H1 (cell line): ENCODE results near the gene MEIS2. TPM values are rescaled to one million over a fixed set of nuclear protein-coding genes. Genes with fewer than 3 reads are reported as not detected.

Source experiments
- CTCF ChIA-PET: fragments of 300-600 bp; sonication (Branson Sonifier 250); formaldehyde crosslinking; loops from one replicate; lab custom pipeline; 2021; ENCODE audit not compliant: partially characterized antibody; lab: Charles Lee
- POLR2A ChIA-PET: fragments of 300-600 bp; sonication (Branson Sonifier 250); formaldehyde crosslinking; loops from one replicate; lab custom pipeline; 2021; ENCODE audit warnings: inconsistent platforms; ENCODE audit not compliant: partially characterized antibody; lab: Charles Lee
- DNase-seq, 2 experiments: peaks; one replicate each; pipeline versions ENCODE4 v3.0.0 to v3.0.0-alpha.2; 2010 to 2022; ENCODE audit warnings: low spot score in 2 of 2, low read depth in 1 of 2, mixed read lengths in 1 of 2
- FAIRE-seq: peaks from 2 replicates; lab custom pipeline; 2011; peaks lifted over from hg19 to GRCh38; lab: Jason Lieb, UNC
- H2AFZ ChIP-seq: 2 replicates; pipeline ENCODE4 v1.8.1; 2012; ENCODE audit warnings: low read length, inconsistent platforms
- H2AK5ac ChIP-seq: 2 replicates; pipeline ENCODE4 v1.6.1; 2013; ENCODE audit warnings: low read depth, low read length
- H2BK120ac ChIP-seq: replicated peaks from 2 replicates; pipeline ENCODE3; 2013; ENCODE audit warnings: low read depth, low read length, inconsistent platforms
- H2BK12ac ChIP-seq: 2 replicates; pipeline ENCODE4 v1.6.1; 2013; ENCODE audit warnings: low read depth, low read length
- H2BK15ac ChIP-seq: 2 replicates; pipeline ENCODE4 v1.6.1; 2013; ENCODE audit warnings: low read length
- H2BK20ac ChIP-seq: 2 replicates; pipeline ENCODE4 v1.6.1; 2013; ENCODE audit warnings: low read length
- H2BK5ac ChIP-seq: 2 replicates; pipeline ENCODE4 v1.6.1; 2013; ENCODE audit warnings: low read depth, low read length
- H3K14ac ChIP-seq: 2 replicates; pipeline ENCODE4 v1.6.1; 2013; ENCODE audit warnings: inconsistent platforms; ENCODE audit not compliant: insufficient read length
- H3K18ac ChIP-seq: 2 replicates; pipeline ENCODE4 v1.6.1; 2013; ENCODE audit warnings: low read length; ENCODE audit errors: extremely low read depth
- H3K23ac ChIP-seq: 2 replicates; pipeline ENCODE4 v1.6.1; 2013; ENCODE audit warnings: inconsistent platforms; ENCODE audit not compliant: insufficient read length
- H3K23me2 ChIP-seq: 2 replicates; pipeline ENCODE4 v1.6.1; 2013; ENCODE audit warnings: low read depth, low read length
- H3K27ac ChIP-seq: 2 replicates; pipeline ENCODE4 v1.6.1; 2011; ENCODE audit warnings: low read depth, low read length, inconsistent platforms
- H3K27me3 ChIP-seq, 4 experiments: replicated peaks in 1 of 4; 1 replicate in 1 of 4; 2 replicates in 3 of 4; pipeline versions ENCODE4 v1.6.1 to v1.8.1; 2011 to 2013; ENCODE audit warnings: low read length in 3 of 4, mild to moderate bottlenecking in 3 of 4, inconsistent platforms in 2 of 4, mixed read lengths in 2 of 4, moderate library complexity in 1 of 4; ENCODE audit not compliant: control insufficient read depth in 3 of 4, insufficient read depth in 3 of 4; ENCODE audit errors: extremely low read depth in 1 of 4
- H3K36me3 ChIP-seq, 4 experiments: 2 replicates each; pipeline versions ENCODE4 v1.6.1 to v1.8.1; 2011 to 2013; ENCODE audit warnings: mild to moderate bottlenecking in 4 of 4, low read length in 3 of 4, moderate library complexity in 2 of 4, control low read depth in 1 of 4, inconsistent platforms in 1 of 4; ENCODE audit not compliant: insufficient read depth in 4 of 4, control insufficient read depth in 2 of 4
- H3K4ac ChIP-seq: replicated peaks from 2 replicates; pipeline ENCODE3; 2013; ENCODE audit warnings: low read length, low read depth, mixed read lengths, inconsistent platforms; ENCODE audit not compliant: insufficient read length
- H3K4me1 ChIP-seq, 4 experiments: replicated peaks in 1 of 4; 1 replicate in 1 of 4; 2 replicates in 3 of 4; pipeline versions ENCODE4 v1.6.1 to v1.8.1; 2011 to 2013; ENCODE audit warnings: low read length in 3 of 4, inconsistent platforms in 2 of 4, mixed read lengths in 1 of 4; ENCODE audit not compliant: insufficient read depth in 4 of 4, control insufficient read depth in 3 of 4
- H3K4me2 ChIP-seq, 2 experiments: 2 replicates each; pipeline versions ENCODE4 v1.6.1 to v1.8.1; 2011 to 2013; ENCODE audit warnings: low read depth in 2 of 2, low read length in 2 of 2, control low read depth in 1 of 2, inconsistent platforms in 1 of 2, mild to moderate bottlenecking in 1 of 2; ENCODE audit not compliant: insufficient read depth in 1 of 2
- H3K4me3 ChIP-seq, 4 experiments: fragments of 200-600, 300-600 bp in 1 of 4; sonication (generic), shearing (Covaris generic), sonication (Bioruptor Twin) in 1 of 4; 2 replicates each; pipeline versions ENCODE4 v1.5.1 to v1.8.1; 2011 to 2016; ENCODE audit warnings: low read length in 4 of 4, low read depth in 3 of 4, control low read depth in 2 of 4, inconsistent platforms in 2 of 4, mild to moderate bottlenecking in 2 of 4, mixed read lengths in 1 of 4, moderate library complexity in 1 of 4; ENCODE audit not compliant: insufficient read depth in 2 of 4; ENCODE audit errors: extremely low read depth in 1 of 4
- H3K56ac ChIP-seq: replicated peaks from 2 replicates; pipeline ENCODE3; 2013; ENCODE audit warnings: low read depth, mild to moderate bottlenecking, mixed read lengths, low read length, inconsistent platforms; ENCODE audit not compliant: insufficient read length
- H3K79me1 ChIP-seq: 2 replicates; pipeline ENCODE4 v1.6.1; 2013; ENCODE audit warnings: low read depth, low read length, control low read depth
- H3K79me2 ChIP-seq, 2 experiments: 2 replicates each; pipeline versions ENCODE4 v1.6.1 to v1.8.1; 2012 to 2013; ENCODE audit warnings: low read length in 2 of 2, mild to moderate bottlenecking in 2 of 2, inconsistent platforms in 1 of 2; ENCODE audit not compliant: insufficient read depth in 2 of 2, control insufficient read depth in 1 of 2
- H3K9ac ChIP-seq, 4 experiments: replicated peaks in 1 of 4; 1 replicate in 1 of 4; 2 replicates in 3 of 4; pipeline versions ENCODE4 v1.6.1 to v1.8.1; 2011 to 2013; ENCODE audit warnings: low read depth in 3 of 4, low read length in 3 of 4, control low read depth in 2 of 4, mild to moderate bottlenecking in 2 of 4, moderate library complexity in 2 of 4, inconsistent platforms in 1 of 4; ENCODE audit errors: extremely low read depth in 1 of 4
- H3K9me3 ChIP-seq, 2 experiments: 2 replicates each; pipeline versions ENCODE4 v1.6.1 to v1.8.1; 2012 to 2013; ENCODE audit warnings: mild to moderate bottlenecking in 2 of 2, moderate library complexity in 2 of 2, control low read depth in 1 of 2, inconsistent platforms in 1 of 2, low read depth in 1 of 2, low read length in 1 of 2, mixed read lengths in 1 of 2; ENCODE audit not compliant: insufficient read depth in 2 of 2
- H4K20me1 ChIP-seq, 2 experiments: replicated peaks in 1 of 2; 2 replicates each; pipeline versions ENCODE3 to v1.8.1; 2011 to 2013; ENCODE audit warnings: inconsistent platforms in 2 of 2, low read length in 2 of 2, mild to moderate bottlenecking in 1 of 2; ENCODE audit not compliant: insufficient read depth in 2 of 2, control insufficient read depth in 1 of 2
- H4K5ac ChIP-seq: 2 replicates; pipeline ENCODE4 v1.6.1; 2013; ENCODE audit warnings: low read length, low read depth, mixed read lengths, inconsistent platforms; ENCODE audit not compliant: insufficient read length
- H4K8ac ChIP-seq: 2 replicates; pipeline ENCODE4 v1.8.0; 2013; ENCODE audit warnings: mild to moderate bottlenecking, moderate library complexity, low read length, inconsistent platforms; ENCODE audit not compliant: insufficient read depth; ENCODE audit errors: extremely low read depth
- H4K91ac ChIP-seq: replicated peaks from 2 replicates; pipeline ENCODE3; 2013; ENCODE audit warnings: low read length, mixed read lengths, inconsistent platforms; ENCODE audit not compliant: insufficient read length
- CBX5 ChIP-seq: fragments of 300-800, 300-1000 bp; sonication (generic); IDR thresholded peaks from 2 replicates; pipeline ENCODE4 v1.7.1; 2016; ENCODE audit warnings: antibody characterized with exemption, low read length, low read depth
- CBX8 ChIP-seq: fragments of 300-800, 300-1000 bp; sonication (generic); IDR thresholded peaks from 2 replicates; pipeline ENCODE4 v1.7.1; 2016; ENCODE audit warnings: low read depth, low read length, borderline replicate concordance
- EZH2 ChIP-seq: fragments of 200-600 bp; sonication (generic); IDR thresholded peaks from 2 replicates; pipeline ENCODE4 v1.7.1; 2012; ENCODE audit warnings: low read depth, mild to moderate bottlenecking, moderate library complexity, low read length, inconsistent platforms; ENCODE audit not compliant: severe bottlenecking
- HDAC2 ChIP-seq, 2 experiments: fragments of 300-600 bp in 1 of 2; sonication (generic) in 1 of 2; IDR thresholded peaks; 2 replicates each; pipeline ENCODE4 v1.6.1; 2011 to 2012; ENCODE audit warnings: low read depth in 2 of 2, low read length in 2 of 2, mild to moderate bottlenecking in 2 of 2, moderate library complexity in 2 of 2, borderline replicate concordance in 1 of 2, inconsistent platforms in 1 of 2
- JUN ChIP-seq: IDR thresholded peaks from 2 replicates; pipeline ENCODE4 v1.6.1; 2011; ENCODE audit warnings: low read depth, mild to moderate bottlenecking, improper control_type of control experiment, low read length
- PHF8 ChIP-seq: fragments of 200-600 bp; sonication (generic); conservative IDR thresholded peaks from 2 replicates; pipeline ENCODE4 v1.7.1; 2012; ENCODE audit warnings: low read depth, mild to moderate bottlenecking, inconsistent platforms, low read length, moderate library complexity
- SRF ChIP-seq: IDR thresholded peaks from 2 replicates; pipeline ENCODE4 v1.6.1; 2011; ENCODE audit warnings: mild to moderate bottlenecking, low read depth, low read length, moderate library complexity
- TEAD4 ChIP-seq: IDR thresholded peaks from 2 replicates; pipeline ENCODE4 v1.6.1; 2012; ENCODE audit warnings: low read depth, low read length, inconsistent platforms, mixed read lengths
- WGBS, 2 experiments: shearing (Covaris generic) in 1 of 2; methylation state at CpG; one replicate each; pipeline versions ENCODE4 v1.1.6 to v1.1.7; 2013 to 2015; ENCODE audit warnings: low lambda C conversion rate in 2 of 2, mixed read lengths in 2 of 2, inconsistent platforms in 1 of 2, low coverage in 1 of 2, missing lambda C conversion rate in 1 of 2; ENCODE audit not compliant: insufficient replicate concordance in 2 of 2, insufficient coverage in 1 of 2, insufficient read length in 1 of 2; ENCODE audit errors: extremely low coverage in 1 of 2, missing lambda C conversion rate in 1 of 2; 5-methylcytosine and 5-hydroxymethylcytosine counted together
- polyA plus RNA-seq, 7 experiments: library from polyadenylated mRNA; depleted of rRNA in 3 of 7; stranded (reverse) in 5 of 7; unstranded in 2 of 7; fragments of >200 nt in 5 of 7; fragments of 200-250 nt in 2 of 7; gene quantifications; 1 replicate in 5 of 7; 2 replicates in 1 of 7; 4 replicates in 1 of 7; pipeline versions ENCODE4 v1.2.1 to v1.2.3, GENCODE V29; 2011 to 2013; ENCODE audit warnings: missing spikeins in 2 of 7, mixed read lengths in 2 of 7
- total RNA-seq: library from RNA; stranded (reverse); fragmentation: NEBNext Ultra II Directional; extraction: Animal tissue kit (Norgen Biotek cat#: 25700); gene quantifications from 2 replicates; pipeline ENCODE4 v1.2.1, GENCODE V29; 2021

Gene MEIS2
- total and polyA plus RNA-seq, 2 of the 8 experiments (the other 6 are each of a cell fraction or from before 2014, with no cell fraction given), result 0.22 to 1.2 TPM

GRCh38 chr15:37133602-37134001 is 33.3 kb upstream of the MEIS2 start:
- 72% methylated on average over 1 of the region's 1 CpG; no CpG with 5 or more reads in 1 of the 2 experiments for WGBS, 2 experiments
- ChIA-PET CTCF (interaction anchor here (0.8 to 2.9 kb wide), 16 partner anchors 11 to 1377 kb away, joined by 3 to 18 read pairs (median 4); no protein-coding TSS in a partner anchor), POLR2A (no interaction called here)
- Histone ChIP-seq H2BK12ac (no peak overlapping the region), H3K18ac (no peak overlapping the region), H3K4me3 (no peak overlapping the region), H3K27me3 (no peaks in the 10 kb centered on the region), H2BK20ac (no peak overlapping the region), H4K5ac (no peak overlapping the region), H3K23me2 (no peaks in the 10 kb centered on the region), H4K20me1 (no peaks in the 10 kb centered on the region), H3K9me3 (no peaks in the 10 kb centered on the region), H4K8ac (no peak overlapping the region), H3K27ac (no peak overlapping the region), H2BK5ac (no peak overlapping the region), H3K9ac (no peak overlapping the region), H2AFZ (no peak overlapping the region), H2BK15ac (no peak overlapping the region), H3K56ac (no peak overlapping the region), H3K23ac (no peak overlapping the region), H3K4ac (no peak overlapping the region), H3K79me1 (no peaks in the 10 kb centered on the region), H3K4me2 (no peak overlapping the region), H3K14ac (no peak overlapping the region), H4K91ac (no peak overlapping the region), H3K36me3 (no peaks in the 10 kb centered on the region), H2BK120ac (no peak overlapping the region), H3K79me2 (no peaks in the 10 kb centered on the region), H3K4me1 (peaks cover 0 to 2% (median 0%) of the 10 kb centered on the region in 4 experiments; a peak in 2 of 7 replicates), H2AK5ac (no peak overlapping the region)
- FAIRE-seq (no peak), DNase-seq (no peak)
- TF ChIP-seq TEAD4 (no peak), PHF8 (no peak), JUN (no peak), CBX5 (no peak), EZH2 (no peak), CBX8 (no peak), SRF (no peak), HDAC2 (IDR thresholded peaks at IDR 0.05; ENCODE audit: borderline replicate concordance in 1 of 2, low read depth in 2 of 2, low read length in 2 of 2) (no peak)
